ENCODE measurements around the gene PGM1. TPM values are rescaled to one million over a fixed set of nuclear protein-coding genes. Genes with fewer than 3 reads are reported as not detected.

The PGM1 gene
- total RNA-seq, 1 experiment from 2014 or later = 101 TPM

DNA sequence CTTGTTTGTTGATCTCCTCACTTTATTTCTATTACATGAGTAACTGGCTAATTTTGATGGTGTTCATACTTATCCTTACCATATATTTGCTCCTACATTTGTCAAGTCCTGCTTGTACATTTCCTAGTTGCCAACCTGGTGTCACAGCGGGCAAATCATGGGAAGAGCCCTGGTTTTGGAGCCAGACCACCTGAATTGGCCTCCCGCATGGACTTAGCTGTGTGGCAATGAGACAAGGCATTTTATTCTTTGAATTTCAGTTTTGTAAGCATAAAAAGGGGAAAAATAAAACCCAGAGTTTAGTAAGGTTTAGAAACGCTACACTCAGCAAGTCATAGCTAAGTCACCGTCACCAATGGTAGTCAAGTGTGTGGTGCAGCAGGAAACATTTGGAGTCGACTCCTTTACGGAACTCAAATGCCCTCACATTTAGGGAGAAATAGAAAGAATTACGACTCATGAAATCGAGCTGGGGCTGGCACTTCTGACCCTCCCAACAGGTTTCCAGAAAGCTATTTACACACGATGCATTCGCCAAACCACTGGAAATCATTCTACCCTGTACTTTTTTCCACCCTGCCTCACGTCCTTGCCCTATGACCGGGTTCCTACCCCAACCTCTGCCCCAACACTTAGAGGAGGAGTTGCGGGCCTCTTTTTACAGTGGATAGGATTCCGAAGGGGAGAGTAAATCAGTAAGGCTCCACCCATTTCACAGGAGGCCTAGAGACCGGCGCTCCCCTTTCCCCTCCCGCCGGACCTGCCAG is 492 bp upstream of the PGM1 start:
- POLR2A ChIA-PET (ENCODE audit: unreplicated experiment) = interaction anchor here (0.5 kb wide), 1 partner anchor 575 kb away, joined by 3 read pairs; no protein-coding TSS in a partner anchor
- CTCF ChIA-PET = no interaction called here

DNA sequence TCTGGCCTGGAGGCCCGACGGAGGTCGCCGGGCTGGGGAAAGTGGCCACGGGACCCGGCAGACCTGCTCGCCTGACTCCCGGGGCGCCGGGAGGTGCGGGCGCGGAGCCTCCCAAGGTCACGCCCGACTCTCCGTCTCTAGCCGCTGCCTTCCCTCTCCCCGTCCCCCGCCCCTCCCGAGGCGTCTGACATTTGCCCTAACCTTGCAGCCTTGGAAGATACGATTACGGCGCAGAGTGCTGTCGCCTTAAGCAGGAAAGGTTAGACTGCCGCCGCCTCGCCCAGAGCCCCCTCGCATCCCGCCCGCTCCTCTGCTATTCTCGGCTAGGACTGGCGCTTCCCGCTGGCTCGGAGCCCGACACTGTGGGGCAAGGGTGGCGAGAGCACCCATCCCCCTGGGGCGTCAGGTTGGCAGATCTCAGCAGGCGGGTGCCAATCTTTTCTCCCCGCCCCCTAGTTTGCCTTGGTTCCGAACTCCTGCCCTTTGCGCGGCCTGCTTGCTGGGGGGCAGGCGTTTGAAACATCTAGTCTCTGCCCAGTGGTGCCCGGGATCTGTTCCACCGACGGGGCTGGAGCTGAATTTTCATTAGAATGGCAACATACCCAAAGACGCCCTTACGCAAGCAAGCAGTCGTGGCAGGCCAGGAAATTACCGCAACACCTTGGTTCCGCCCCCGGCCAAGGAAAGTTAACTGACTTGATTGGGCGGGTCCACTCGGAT is 835 bp downstream of the PGM1 start:
- peak overlapping the region; percentile 75 for H3K27ac ChIP-seq
- CTCF ChIA-PET = no interaction called here
- TSS peak; percentile 32 for BruUV-seq (replicated peaks)
- peaks cover 14% of the 10 kb centered on the region; the same call in 1 of the 2 replicates for H3F3A ChIP-seq (ENCODE audit: insufficient read depth, low read depth)
- H4K20me1 ChIP-seq (ENCODE audit: insufficient read depth) = no peaks in the 10 kb centered on the region
- H2AFZ ChIP-seq = peak overlapping the region; percentile 81
- DNase-seq = peak; percentile 87 to 92
- no peaks in the 10 kb centered on the region; the same call in 1 of the 2 replicates for H3K36me3 ChIP-seq (ENCODE audit: low read depth)
- H3K4me3 ChIP-seq = peak overlapping the region; percentile 76
- peak overlapping the region; percentile 89 for H3K4me2 ChIP-seq
- intact Hi-C loops (cut with micrococcal nuclease; ENCODE audit: unreplicated experiment) = loop anchor here (2.0 kb wide), 1 partner anchor 69 kb away; no protein-coding TSS in a partner anchor
- TF ChIP-seq, protein P1, sequence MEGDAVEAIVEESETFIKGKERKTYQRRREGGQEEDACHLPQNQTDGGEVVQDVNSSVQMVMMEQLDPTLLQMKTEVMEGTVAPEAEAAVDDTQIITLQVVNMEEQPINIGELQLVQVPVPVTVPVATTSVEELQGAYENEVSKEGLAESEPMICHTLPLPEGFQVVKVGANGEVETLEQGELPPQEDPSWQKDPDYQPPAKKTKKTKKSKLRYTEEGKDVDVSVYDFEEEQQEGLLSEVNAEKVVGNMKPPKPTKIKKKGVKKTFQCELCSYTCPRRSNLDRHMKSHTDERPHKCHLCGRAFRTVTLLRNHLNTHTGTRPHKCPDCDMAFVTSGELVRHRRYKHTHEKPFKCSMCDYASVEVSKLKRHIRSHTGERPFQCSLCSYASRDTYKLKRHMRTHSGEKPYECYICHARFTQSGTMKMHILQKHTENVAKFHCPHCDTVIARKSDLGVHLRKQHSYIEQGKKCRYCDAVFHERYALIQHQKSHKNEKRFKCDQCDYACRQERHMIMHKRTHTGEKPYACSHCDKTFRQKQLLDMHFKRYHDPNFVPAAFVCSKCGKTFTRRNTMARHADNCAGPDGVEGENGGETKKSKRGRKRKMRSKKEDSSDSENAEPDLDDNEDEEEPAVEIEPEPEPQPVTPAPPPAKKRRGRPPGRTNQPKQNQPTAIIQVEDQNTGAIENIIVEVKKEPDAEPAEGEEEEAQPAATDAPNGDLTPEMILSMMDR (conservative IDR thresholded peaks at IDR 0.05) = no peak
- TF ChIP-seq EZH2 (IDR thresholded peaks at IDR 0.05; ENCODE audit: low read depth) = no peak
- peaks cover 3% of the 10 kb centered on the region; the same call in 1 of the 2 replicates for H3K9me2 ChIP-seq (ENCODE audit: insufficient read depth)
- peaks cover 27% of the 10 kb centered on the region for H3K4me1 ChIP-seq (replicated peaks; ENCODE audit: insufficient read depth)
- no peaks in the 10 kb centered on the region for H3K9me3 ChIP-seq (ENCODE audit: insufficient read depth, low read depth)
- POLR2A ChIA-PET (ENCODE audit: unreplicated experiment) = interaction anchor here (0.6 to 0.7 kb wide), 4 partner anchors 22 to 252 kb away, joined by 3 to 8 read pairs (median 4); no protein-coding TSS in a partner anchor
- H3K27me3 ChIP-seq (ENCODE audit: insufficient read depth, low read depth) = no peaks in the 10 kb centered on the region
- peaks cover 58% of the 10 kb centered on the region for H3K79me2 ChIP-seq (ENCODE audit: low read depth)

More for the DNA sequence above, 492 bp upstream of the PGM1 start:
- peak overlapping the region; percentile 76 for H3K4me3 ChIP-seq
- peak overlapping the region; percentile 89 for H3K4me2 ChIP-seq
- H3K27ac ChIP-seq = peak overlapping the region; percentile 75
- peaks cover 44% of the 10 kb centered on the region for H3K79me2 ChIP-seq (ENCODE audit: low read depth)
- H3K36me3 ChIP-seq (ENCODE audit: low read depth) = no peaks in the 10 kb centered on the region; the same call in 1 of the 2 replicates
- H2AFZ ChIP-seq = peak overlapping the region; percentile 81
- BruUV-seq (replicated peaks) = TSS peak; percentile 34
- H4K20me1 ChIP-seq (ENCODE audit: insufficient read depth) = no peaks in the 10 kb centered on the region
- H3K9me3 ChIP-seq (ENCODE audit: insufficient read depth, low read depth) = no peaks in the 10 kb centered on the region
- peak in 1 of 2 experiments; percentile 80 for DNase-seq
- H3K27me3 ChIP-seq (ENCODE audit: insufficient read depth, low read depth) = no peaks in the 10 kb centered on the region
- H3K9me2 ChIP-seq (ENCODE audit: insufficient read depth) = peaks cover 3% of the 10 kb centered on the region; the same call in 1 of the 2 replicates
- TF ChIP-seq, protein P1 (conservative IDR thresholded peaks at IDR 0.05) = no peak
- no peak for TF ChIP-seq EZH2 (IDR thresholded peaks at IDR 0.05; ENCODE audit: low read depth)
- intact Hi-C loops (cut with micrococcal nuclease; ENCODE audit: unreplicated experiment) = no loop called here
- H3K4me1 ChIP-seq (replicated peaks; ENCODE audit: insufficient read depth) = peaks cover 27% of the 10 kb centered on the region
- H3F3A ChIP-seq (ENCODE audit: insufficient read depth, low read depth) = peaks cover 14% of the 10 kb centered on the region; the same call in 1 of the 2 replicates

DNA sequence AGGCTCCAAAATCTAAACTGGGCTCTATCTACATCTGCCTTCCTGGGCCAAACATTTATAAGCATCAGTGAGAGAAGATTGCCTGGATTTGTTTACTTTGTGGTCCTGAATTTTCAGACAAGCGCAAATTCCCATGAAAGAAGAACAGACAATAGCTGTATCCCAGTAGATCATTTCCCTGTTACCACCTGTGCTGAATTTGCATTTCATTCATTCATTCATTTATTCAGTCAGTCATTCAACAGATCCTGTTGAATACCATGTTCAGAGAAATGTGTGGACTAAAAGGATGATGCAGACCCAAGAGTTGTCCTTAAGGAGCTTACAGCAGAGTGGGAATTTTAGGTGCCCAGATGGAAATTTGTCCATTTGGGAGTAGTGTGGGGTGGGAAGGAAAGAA is 2.2 kb downstream of the PGM1 start:
- intact Hi-C loops (cut with micrococcal nuclease; ENCODE audit: unreplicated experiment) = loop anchor here (2.0 kb wide), 1 partner anchor 67 kb away; no protein-coding TSS in a partner anchor
- Histone ChIP-seq H3K27me3 (ENCODE audit: insufficient read depth, low read depth) (no peaks in the 10 kb centered on the region), H3K9me3 (ENCODE audit: insufficient read depth, low read depth) (no peaks in the 10 kb centered on the region), H3K27ac (no peak overlapping the region), H3K4me2 (peak overlapping the region; percentile 89), H2AFZ (no peak overlapping the region), H4K20me1 (ENCODE audit: insufficient read depth) (no peaks in the 10 kb centered on the region), H3K4me1 (replicated peaks; ENCODE audit: insufficient read depth) (peaks cover 27% of the 10 kb centered on the region), H3F3A (ENCODE audit: insufficient read depth, low read depth) (peaks cover 14% of the 10 kb centered on the region; the same call in 1 of the 2 replicates), H3K9me2 (ENCODE audit: insufficient read depth) (peaks cover 3% of the 10 kb centered on the region; the same call in 1 of the 2 replicates), H3K79me2 (ENCODE audit: low read depth) (peaks cover 66% of the 10 kb centered on the region), H3K4me3 (peak overlapping the region; percentile 76; the same call in 1 of the 2 replicates), H3K36me3 (ENCODE audit: low read depth) (no peaks in the 10 kb centered on the region; the same call in 1 of the 2 replicates)
- POLR2A ChIA-PET (ENCODE audit: unreplicated experiment) = no interaction called here
- DNase-seq = no peak
- BruUV-seq (replicated peaks) = no TSS peak
- CTCF ChIA-PET = no interaction called here
- TF ChIP-seq EZH2 (IDR thresholded peaks at IDR 0.05; ENCODE audit: low read depth) = no peak
- TF ChIP-seq, protein P1 (conservative IDR thresholded peaks at IDR 0.05) = no peak
